ENCODE measurements around the gene ANXA5. TPM values are rescaled to one million over a fixed set of nuclear protein-coding genes. Genes with fewer than 3 reads are reported as not detected.

ANXA5 gene
- total and polyA plus RNA-seq, 2 experiments from 2014 or later: 129 to 181 TPM

DNA sequence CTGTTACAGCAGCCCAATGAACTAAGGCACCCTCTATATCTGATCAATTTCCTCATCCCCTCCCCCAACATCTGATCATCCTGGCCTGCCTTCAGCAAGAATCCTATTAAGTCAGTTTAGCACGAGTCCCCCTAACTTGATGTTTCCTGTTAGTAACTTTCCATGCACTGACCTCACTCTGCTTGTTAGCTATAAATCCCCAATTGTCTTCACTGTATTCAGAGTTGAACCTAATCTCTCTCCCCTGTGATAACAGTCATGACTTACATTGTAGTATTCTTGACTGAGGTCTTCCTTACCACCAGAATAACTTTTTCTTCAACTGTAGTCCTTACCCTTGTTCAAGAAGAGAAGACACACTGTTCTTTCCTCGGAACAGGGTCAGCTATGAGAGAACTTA is 8.5 kb downstream of the ANXA5 start (continued):
- TF ChIP-seq, protein P1, sequence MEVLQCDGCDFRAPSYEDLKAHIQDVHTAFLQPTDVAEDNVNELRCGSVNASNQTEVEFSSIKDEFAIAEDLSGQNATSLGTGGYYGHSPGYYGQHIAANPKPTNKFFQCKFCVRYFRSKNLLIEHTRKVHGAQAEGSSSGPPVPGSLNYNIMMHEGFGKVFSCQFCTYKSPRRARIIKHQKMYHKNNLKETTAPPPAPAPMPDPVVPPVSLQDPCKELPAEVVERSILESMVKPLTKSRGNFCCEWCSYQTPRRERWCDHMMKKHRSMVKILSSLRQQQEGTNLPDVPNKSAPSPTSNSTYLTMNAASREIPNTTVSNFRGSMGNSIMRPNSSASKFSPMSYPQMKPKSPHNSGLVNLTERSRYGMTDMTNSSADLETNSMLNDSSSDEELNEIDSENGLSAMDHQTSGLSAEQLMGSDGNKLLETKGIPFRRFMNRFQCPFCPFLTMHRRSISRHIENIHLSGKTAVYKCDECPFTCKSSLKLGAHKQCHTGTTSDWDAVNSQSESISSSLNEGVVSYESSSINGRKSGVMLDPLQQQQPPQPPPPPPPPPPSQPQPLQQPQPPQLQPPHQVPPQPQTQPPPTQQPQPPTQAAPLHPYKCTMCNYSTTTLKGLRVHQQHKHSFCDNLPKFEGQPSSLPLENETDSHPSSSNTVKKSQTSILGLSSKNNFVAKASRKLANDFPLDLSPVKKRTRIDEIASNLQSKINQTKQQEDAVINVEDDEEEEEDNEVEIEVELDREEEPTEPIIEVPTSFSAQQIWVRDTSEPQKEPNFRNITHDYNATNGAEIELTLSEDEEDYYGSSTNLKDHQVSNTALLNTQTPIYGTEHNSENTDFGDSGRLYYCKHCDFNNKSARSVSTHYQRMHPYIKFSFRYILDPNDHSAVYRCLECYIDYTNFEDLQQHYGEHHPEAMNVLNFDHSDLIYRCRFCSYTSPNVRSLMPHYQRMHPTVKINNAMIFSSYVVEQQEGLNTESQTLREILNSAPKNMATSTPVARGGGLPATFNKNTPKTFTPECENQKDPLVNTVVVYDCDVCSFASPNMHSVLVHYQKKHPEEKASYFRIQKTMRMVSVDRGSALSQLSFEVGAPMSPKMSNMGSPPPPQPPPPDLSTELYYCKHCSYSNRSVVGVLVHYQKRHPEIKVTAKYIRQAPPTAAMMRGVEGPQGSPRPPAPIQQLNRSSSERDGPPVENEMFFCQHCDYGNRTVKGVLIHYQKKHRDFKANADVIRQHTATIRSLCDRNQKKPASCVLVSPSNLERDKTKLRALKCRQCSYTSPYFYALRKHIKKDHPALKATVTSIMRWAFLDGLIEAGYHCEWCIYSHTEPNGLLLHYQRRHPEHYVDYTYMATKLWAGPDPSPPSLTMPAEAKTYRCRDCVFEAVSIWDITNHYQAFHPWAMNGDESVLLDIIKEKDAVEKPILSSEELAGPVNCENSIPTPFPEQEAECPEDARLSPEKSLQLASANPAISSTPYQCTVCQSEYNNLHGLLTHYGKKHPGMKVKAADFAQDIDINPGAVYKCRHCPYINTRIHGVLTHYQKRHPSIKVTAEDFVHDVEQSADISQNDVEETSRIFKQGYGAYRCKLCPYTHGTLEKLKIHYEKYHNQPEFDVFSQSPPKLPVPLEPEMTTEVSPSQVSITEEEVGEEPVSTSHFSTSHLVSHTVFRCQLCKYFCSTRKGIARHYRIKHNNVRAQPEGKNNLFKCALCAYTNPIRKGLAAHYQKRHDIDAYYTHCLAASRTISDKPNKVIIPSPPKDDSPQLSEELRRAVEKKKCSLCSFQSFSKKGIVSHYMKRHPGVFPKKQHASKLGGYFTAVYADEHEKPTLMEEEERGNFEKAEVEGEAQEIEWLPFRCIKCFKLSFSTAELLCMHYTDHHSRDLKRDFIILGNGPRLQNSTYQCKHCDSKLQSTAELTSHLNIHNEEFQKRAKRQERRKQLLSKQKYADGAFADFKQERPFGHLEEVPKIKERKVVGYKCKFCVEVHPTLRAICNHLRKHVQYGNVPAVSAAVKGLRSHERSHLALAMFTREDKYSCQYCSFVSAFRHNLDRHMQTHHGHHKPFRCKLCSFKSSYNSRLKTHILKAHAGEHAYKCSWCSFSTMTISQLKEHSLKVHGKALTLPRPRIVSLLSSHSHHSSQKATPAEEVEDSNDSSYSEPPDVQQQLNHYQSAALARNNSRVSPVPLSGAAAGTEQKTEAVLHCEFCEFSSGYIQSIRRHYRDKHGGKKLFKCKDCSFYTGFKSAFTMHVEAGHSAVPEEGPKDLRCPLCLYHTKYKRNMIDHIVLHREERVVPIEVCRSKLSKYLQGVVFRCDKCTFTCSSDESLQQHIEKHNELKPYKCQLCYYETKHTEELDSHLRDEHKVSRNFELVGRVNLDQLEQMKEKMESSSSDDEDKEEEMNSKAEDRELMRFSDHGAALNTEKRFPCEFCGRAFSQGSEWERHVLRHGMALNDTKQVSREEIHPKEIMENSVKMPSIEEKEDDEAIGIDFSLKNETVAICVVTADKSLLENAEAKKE (CRISPR knock-in tag; IDR thresholded peaks at IDR 0.05): no peak

DNA sequence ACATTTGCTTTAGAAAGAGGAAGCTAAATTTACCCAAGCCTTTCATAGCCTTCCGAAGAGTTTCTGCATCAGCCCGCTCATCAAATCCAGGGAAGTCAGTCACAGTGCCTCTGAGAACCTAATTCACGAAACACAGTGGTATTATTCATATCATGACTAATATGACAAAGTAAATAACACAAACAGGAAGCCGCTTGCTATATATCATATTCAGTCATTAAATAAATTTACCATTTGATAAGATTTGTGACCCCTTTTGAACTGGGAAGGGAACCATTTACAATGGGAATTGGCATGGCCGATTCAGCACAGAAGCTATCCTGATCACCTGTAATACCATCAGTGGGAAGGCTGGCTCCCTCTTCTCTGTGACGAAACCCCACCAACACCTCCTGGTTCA is 10.5 kb downstream of the ANXA5 start:
- H3K27ac ChIP-seq (ENCODE audit: low read depth): no peak overlapping the region
- Mint-ChIP-seq H3K9me3 (no peaks in the 10 kb centered on the region), H3K4me3 (no peak overlapping the region), H3K36me3 (ENCODE audit: low read depth) (peaks cover 14% of the 10 kb centered on the region), H3K27me3 (ENCODE audit: insufficient read depth, low read depth, poor library complexity) (no peaks in the 10 kb centered on the region), H3K4me1 (peaks cover 7% of the 10 kb centered on the region), H3K27ac (no peak overlapping the region)
- no peak overlapping the region for H2AFZ ChIP-seq
- peaks cover 5% of the 10 kb centered on the region for H3K36me3 ChIP-seq (ENCODE audit: insufficient read depth)
- DNase-seq (ENCODE audit: low spot score) (no peak), ATAC-seq (no peak)
- H3K9me2 ChIP-seq (ENCODE audit: insufficient read depth): 0 out of 2 replicates have a peak, but pooled peaks cover 4% of the 10 kb centered on the region
- H3K27me3 ChIP-seq (ENCODE audit: insufficient read depth): no peaks in the 10 kb centered on the region
- H3F3A ChIP-seq (replicated peaks; ENCODE audit: low read depth): no peaks in the 10 kb centered on the region
- H3K4me1 ChIP-seq (ENCODE audit: insufficient read depth): peaks cover 32% of the 10 kb centered on the region
- H3K79me2 ChIP-seq (replicated peaks; ENCODE audit: insufficient read depth): peaks cover 40% of the 10 kb centered on the region
- no peak overlapping the region for H3K4me3 ChIP-seq
- no peak overlapping the region for H3K4me2 ChIP-seq
- no peaks in the 10 kb centered on the region; the same call in 1 of the 2 replicates for H4K20me1 ChIP-seq (replicated peaks; ENCODE audit: insufficient read depth)
- TF ChIP-seq, protein P2, sequence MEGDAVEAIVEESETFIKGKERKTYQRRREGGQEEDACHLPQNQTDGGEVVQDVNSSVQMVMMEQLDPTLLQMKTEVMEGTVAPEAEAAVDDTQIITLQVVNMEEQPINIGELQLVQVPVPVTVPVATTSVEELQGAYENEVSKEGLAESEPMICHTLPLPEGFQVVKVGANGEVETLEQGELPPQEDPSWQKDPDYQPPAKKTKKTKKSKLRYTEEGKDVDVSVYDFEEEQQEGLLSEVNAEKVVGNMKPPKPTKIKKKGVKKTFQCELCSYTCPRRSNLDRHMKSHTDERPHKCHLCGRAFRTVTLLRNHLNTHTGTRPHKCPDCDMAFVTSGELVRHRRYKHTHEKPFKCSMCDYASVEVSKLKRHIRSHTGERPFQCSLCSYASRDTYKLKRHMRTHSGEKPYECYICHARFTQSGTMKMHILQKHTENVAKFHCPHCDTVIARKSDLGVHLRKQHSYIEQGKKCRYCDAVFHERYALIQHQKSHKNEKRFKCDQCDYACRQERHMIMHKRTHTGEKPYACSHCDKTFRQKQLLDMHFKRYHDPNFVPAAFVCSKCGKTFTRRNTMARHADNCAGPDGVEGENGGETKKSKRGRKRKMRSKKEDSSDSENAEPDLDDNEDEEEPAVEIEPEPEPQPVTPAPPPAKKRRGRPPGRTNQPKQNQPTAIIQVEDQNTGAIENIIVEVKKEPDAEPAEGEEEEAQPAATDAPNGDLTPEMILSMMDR (conservative IDR thresholded peaks at IDR 0.05; ENCODE audit: low read depth in 2 of 2): no peak
- TF ChIP-seq, protein P1 (CRISPR knock-in tag; IDR thresholded peaks at IDR 0.05): no peak
- TF ChIP-seq CREB1 (CRISPR knock-in tag; IDR thresholded peaks at IDR 0.05; ENCODE audit: low read depth) (no peak), NANOG (IDR thresholded peaks at IDR 0.05; ENCODE audit: borderline replicate concordance) (no peak), JUNB (IDR thresholded peaks at IDR 0.05; ENCODE audit: unreplicated experiment) (no peak)
